Sigmoid colon (tissue), 7 donors: Measurements from ENCODE around the gene RB1. TPM values are rescaled to one million over a fixed set of nuclear protein-coding genes. Genes with fewer than 3 reads are reported as not detected.

Experiments
- DNase-seq: peaks from one replicate; pipeline ENCODE4 v3.0.0-alpha.2; 2019
- H3K27ac ChIP-seq, 4 donors: fragments of 200-600 bp; sonication (generic); one replicate each; pipeline ENCODE4 v1.5.1; 2016 to 2019; ENCODE audit warnings: mild to moderate bottlenecking in 1 of 4
- H3K27me3 ChIP-seq, 3 donors: fragments of 200-600 bp; sonication (generic); one replicate each; pipeline ENCODE4 v1.5.1; 2019; ENCODE audit warnings: mild to moderate bottlenecking in 1 of 3
- H3K36me3 ChIP-seq, 4 donors: fragments of 200-600 bp; sonication (generic); one replicate each; pipeline ENCODE4 v1.5.1; 2016 to 2019
- H3K4me1 ChIP-seq, 4 donors: fragments of 200-600 bp; sonication (generic); one replicate each; pipeline ENCODE4 v1.5.1; 2017 to 2019
- H3K4me3 ChIP-seq, 4 donors: fragments of 200-600 bp; sonication (generic); one replicate each; pipeline ENCODE4 v1.5.1; 2017 to 2019; ENCODE audit warnings: mild to moderate bottlenecking in 2 of 4, moderate library complexity in 1 of 4
- H3K9me3 ChIP-seq, 4 donors: fragments of 200-600 bp in 3 of 4; sonication (generic) in 3 of 4; one replicate each; pipeline versions ENCODE4 v1.5.1 to v1.6.1; 2013 to 2019
- CTCF ChIP-seq, 4 experiments: fragments of 450-650 bp in 3 of 4; fragments of 200-600 bp in 1 of 4; IDR thresholded peaks; one replicate each; pipeline ENCODE4 v1.5.1; 2016 to 2019; ENCODE audit warnings: antibody characterized with exemption in 4 of 4, mild to moderate bottlenecking in 3 of 4, moderate library complexity in 2 of 4
- EP300 ChIP-seq, 4 donors: sonication (generic); formaldehyde crosslinking; IDR thresholded peaks; one replicate each; pipeline ENCODE4 v1.6.1; 2017; ENCODE audit warnings: antibody characterized with exemption in 4 of 4
- POLR2A ChIP-seq, 2 donors: fragments of 450-650 bp; IDR thresholded peaks; one replicate each; pipeline ENCODE4 v1.6.1; 2016; ENCODE audit warnings: antibody characterized with exemption in 2 of 2, mild to moderate bottlenecking in 2 of 2, moderate library complexity in 2 of 2
- POLR2AphosphoS5 ChIP-seq, 4 donors: sonication (generic); formaldehyde crosslinking; IDR thresholded peaks; one replicate each; pipeline ENCODE4 v1.6.1; 2017; ENCODE audit warnings: antibody characterized with exemption in 4 of 4
- WGBS, 2 donors: extraction: QIAGEN DNeasy Blood & Tissue Kit; methylation state at CpG; one replicate each; pipeline ENCODE4 v1.1.7; 2013; 5-methylcytosine and 5-hydroxymethylcytosine counted together
- intact Hi-C: fragments of 100-400 bp; cut with DNase I; formaldehyde crosslinking; loops from one replicate; pipeline ENCODE4 v1.15.1; 2023
- polyA plus RNA-seq, 3 donors: library from polyadenylated mRNA; stranded (reverse); fragments of 200-250 nt; gene quantifications; one replicate each; pipeline ENCODE4 v1.2.3, GENCODE V29; 2013
- total RNA-seq, 4 donors: library from RNA; depleted of rRNA; stranded (reverse); fragments of >200 nt; gene quantifications; one replicate each; pipeline ENCODE4 v1.1.0, GENCODE V29; 2016
- donor health status: healthy with polysubstance abuse.
- donor health status: Bipolar disorder and iron deficiency.
- donor health status: healthy.

Gene RB1
- total and polyA plus RNA-seq, 7 donors = 15.6 to 35.6 (median 31.1) TPM

DNA sequence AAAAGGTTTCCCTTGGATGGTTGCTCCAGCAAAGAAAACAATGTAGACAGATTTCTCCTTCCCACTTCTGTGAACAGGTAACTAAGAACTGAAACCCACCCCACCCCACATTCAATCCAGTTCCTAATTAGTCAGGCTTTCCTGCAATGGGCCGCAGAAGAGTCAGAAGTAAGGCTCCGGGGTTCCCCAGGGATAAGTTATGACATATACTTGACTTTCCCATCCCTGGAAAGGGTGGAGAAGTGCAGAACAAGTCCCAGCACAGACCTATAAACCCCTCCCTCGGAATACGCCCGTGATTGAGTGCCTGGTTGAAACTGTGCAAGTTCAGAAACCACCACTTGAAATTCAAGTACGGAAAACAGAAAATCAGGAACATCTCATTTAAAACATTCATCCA, 204.5 kb downstream of the RB1 start:
- H3K4me1 ChIP-seq = no peaks in the 10 kb centered on the region
- no peak for DNase-seq
- no peaks in the 10 kb centered on the region for H3K27me3 ChIP-seq
- intact Hi-C loops = no loop called here
- H3K9me3 ChIP-seq = no peaks in the 10 kb centered on the region
- no peak overlapping the region for H3K27ac ChIP-seq
- peaks cover 0 to 19% (median 0%) of the 10 kb centered on the region in 4 donors for H3K36me3 ChIP-seq
- 91 to 92% methylated on average over 6 of the region's 6 CpGs for WGBS, 2 donors
- H3K4me3 ChIP-seq = no peak overlapping the region
- TF ChIP-seq POLR2A (IDR thresholded peaks at IDR 0.05) (no peak), POLR2AphosphoS5 (IDR thresholded peaks at IDR 0.05) (no peak), CTCF (IDR thresholded peaks at IDR 0.05) (no peak), EP300 (IDR thresholded peaks at IDR 0.05) (no peak)

DNA sequence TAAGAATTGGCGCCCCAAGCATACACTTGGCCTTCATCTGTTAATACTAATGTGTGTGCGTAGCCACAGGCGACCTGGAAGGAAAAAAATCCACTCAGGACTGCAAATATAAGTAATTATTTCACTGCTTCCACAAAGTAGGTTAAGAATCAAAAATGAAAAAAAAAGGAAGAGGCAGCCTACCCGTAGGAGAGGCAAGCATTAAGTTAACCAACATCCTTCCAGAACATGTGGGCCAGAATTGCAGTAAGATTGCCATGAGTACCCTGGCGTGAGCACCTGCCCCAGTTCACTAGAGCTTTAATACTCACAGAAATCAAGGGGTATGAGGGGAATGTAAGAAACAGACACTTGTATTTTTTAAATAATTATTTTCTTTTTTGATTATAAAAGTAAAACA, 207.1 kb downstream of the RB1 start:
- no peaks in the 10 kb centered on the region for H3K9me3 ChIP-seq
- WGBS, 2 donors = 86 to 93% methylated on average over 5 of the region's 5 CpGs
- intact Hi-C loops = no loop called here
- no peaks in the 10 kb centered on the region for H3K27me3 ChIP-seq
- H3K4me1 ChIP-seq = no peaks in the 10 kb centered on the region
- no peak for TF ChIP-seq EP300 (IDR thresholded peaks at IDR 0.05)
- H3K27ac ChIP-seq = no peak overlapping the region
- H3K36me3 ChIP-seq = peaks cover 0 to 19% (median 0%) of the 10 kb centered on the region in 4 donors
- no peak overlapping the region for H3K4me3 ChIP-seq
- DNase-seq = no peak

GRCh38 chr13:48511621-48512230, 208.2 kb downstream of the RB1 start:
- intact Hi-C loops = no loop called here
- WGBS, 2 donors = 85 to 91% methylated on average over 10 of the region's 10 CpGs

GRCh38 chr13:48514793-48515192, 211.2 kb downstream of the RB1 start:
- no peak overlapping the region for H3K4me3 ChIP-seq
- H3K27ac ChIP-seq = no peak overlapping the region
- TF ChIP-seq POLR2AphosphoS5 (IDR thresholded peaks at IDR 0.05) = no peak
- TF ChIP-seq POLR2A (IDR thresholded peaks at IDR 0.05) = no peak
- no peak for TF ChIP-seq CTCF (IDR thresholded peaks at IDR 0.05)
- TF ChIP-seq EP300 (IDR thresholded peaks at IDR 0.05) = no peak
- 84 to 88% methylated on average over 4 of the region's 4 CpGs for WGBS, 2 donors
- no peaks in the 10 kb centered on the region for H3K27me3 ChIP-seq
- no peaks in the 10 kb centered on the region for H3K4me1 ChIP-seq
- H3K36me3 ChIP-seq = peaks cover 0 to 24% (median 0%) of the 10 kb centered on the region in 4 donors
- intact Hi-C loops = no loop called here
- no peaks in the 10 kb centered on the region for H3K9me3 ChIP-seq
- DNase-seq = no peak

More at GRCh38 chr13:48511621-48512230, 208.2 kb downstream of the RB1 start:
- no peak for DNase-seq
- no peaks in the 10 kb centered on the region for H3K4me1 ChIP-seq
- H3K27ac ChIP-seq = no peak overlapping the region
- H3K9me3 ChIP-seq = no peaks in the 10 kb centered on the region
- H3K36me3 ChIP-seq = peaks cover 0 to 19% (median 0%) of the 10 kb centered on the region in 4 donors
- TF ChIP-seq POLR2A (IDR thresholded peaks at IDR 0.05) = no peak
- TF ChIP-seq POLR2AphosphoS5 (IDR thresholded peaks at IDR 0.05) = no peak
- TF ChIP-seq EP300 (IDR thresholded peaks at IDR 0.05) = no peak
- no peak for TF ChIP-seq CTCF (IDR thresholded peaks at IDR 0.05)
- no peaks in the 10 kb centered on the region for H3K27me3 ChIP-seq
- no peak overlapping the region for H3K4me3 ChIP-seq

- Histone ChIP-seq H3K9me3 (no peaks in the 10 kb centered on the region), H3K4me3 (no peak overlapping the region), H3K36me3 (peaks cover 0 to 24% (median 0%) of the 10 kb centered on the region in 4 donors), H3K27ac (no peak overlapping the region), H3K27me3 (no peaks in the 10 kb centered on the region), H3K4me1 (no peaks in the 10 kb centered on the region)
- no peak for DNase-seq
- TF ChIP-seq EP300 (IDR thresholded peaks at IDR 0.05) (no peak), POLR2A (IDR thresholded peaks at IDR 0.05) (no peak), POLR2AphosphoS5 (IDR thresholded peaks at IDR 0.05) (no peak), CTCF (IDR thresholded peaks at IDR 0.05) (no peak)
- WGBS, 2 donors = 87 to 94% methylated on average over 6 of the region's 6 CpGs
- intact Hi-C loops = no loop called here
Observed at GRCh38 chr13:48515732-48516131, 212.2 kb downstream of the RB1 start.
